ENCODE measurements around the gene METTL9. TPM values are rescaled to one million over a fixed set of nuclear protein-coding genes. Genes with fewer than 3 reads are reported as not detected.
A peak's percentile ranks its signal among the peaks of the same experiment; 100 is the strongest.
"Not testable (repeated sequence)": the region's sequence is repeated elsewhere in the genome, so short reads cannot be mapped to it uniquely, and the experiment has no call there.

The METTL9 gene
- total and polyA plus RNA-seq, 2 of the 13 experiments (the other 11 are each of a cell fraction or from before 2014, with no cell fraction given): 123 to 204 TPM

GRCh38 chr16:21570676-21571017, 28.7 kb upstream of the METTL9 start:
- Histone ChIP-seq H3K36me3 (replicated peaks in 1 of 2; ENCODE audit: control insufficient read depth in 1 of 2, insufficient read depth in 2 of 2, low read length in 2 of 2) (no peaks in the 10 kb centered on the region), H4K20me1 (ENCODE audit: insufficient read depth, low read length) (no peaks in the 10 kb centered on the region), H3K9ac (ENCODE audit: insufficient read depth, low read depth, low read length) (no peak overlapping the region), H3K27ac (ENCODE audit: extremely low read length, insufficient read depth, low read length) (no peak overlapping the region), H3K4me2 (ENCODE audit: low read depth, low read length) (no peak overlapping the region), H2AFZ (ENCODE audit: low read length) (no peak overlapping the region), H3K9me3 (ENCODE audit: low read length) (no peaks in the 10 kb centered on the region), H3K27me3 (ENCODE audit: control insufficient read depth in 1 of 2, insufficient read depth in 2 of 2, low read length in 2 of 2) (peaks cover 4 to 21% of the 10 kb centered on the region in 2 experiments; a peak in 4 of 5 replicates), H3K79me2 (ENCODE audit: insufficient read depth, low read length) (no peaks in the 10 kb centered on the region), H3K4me3 (replicated peaks in 1 of 3; ENCODE audit: insufficient read depth in 1 of 3, low read depth in 2 of 3, low read length in 3 of 3) (no peak overlapping the region), H3K4me1 (ENCODE audit: insufficient read depth, low read length) (peaks cover 9% of the 10 kb centered on the region)
- DNase-seq (ENCODE audit: low spot score) (no peak), FAIRE-seq (no peak), ATAC-seq (no peak)
- no TSS peak for BruUV-seq (replicated peaks)
- TF ChIP-seq MAFF (IDR thresholded peaks at IDR 0.05; ENCODE audit: low read depth, low read length) (0 out of 2 replicates have a peak, but pooled peaks have one; percentile 29), EHMT2 (IDR thresholded peaks at IDR 0.05; ENCODE audit: borderline replicate concordance, low read depth, low read length) (no peak), MAFK (conservative IDR thresholded peaks at IDR 0.05 in 1 of 2, IDR thresholded peaks at IDR 0.05 in 1 of 2; ENCODE audit: low read length in 2 of 2) (peak; percentile 58 to 65; a peak in 3 of 4 replicates), HOXA9 (CRISPR knock-in tag; IDR thresholded peaks at IDR 0.05; ENCODE audit: borderline replicate concordance) (no peak)
- TF ChIP-seq, protein P1, sequence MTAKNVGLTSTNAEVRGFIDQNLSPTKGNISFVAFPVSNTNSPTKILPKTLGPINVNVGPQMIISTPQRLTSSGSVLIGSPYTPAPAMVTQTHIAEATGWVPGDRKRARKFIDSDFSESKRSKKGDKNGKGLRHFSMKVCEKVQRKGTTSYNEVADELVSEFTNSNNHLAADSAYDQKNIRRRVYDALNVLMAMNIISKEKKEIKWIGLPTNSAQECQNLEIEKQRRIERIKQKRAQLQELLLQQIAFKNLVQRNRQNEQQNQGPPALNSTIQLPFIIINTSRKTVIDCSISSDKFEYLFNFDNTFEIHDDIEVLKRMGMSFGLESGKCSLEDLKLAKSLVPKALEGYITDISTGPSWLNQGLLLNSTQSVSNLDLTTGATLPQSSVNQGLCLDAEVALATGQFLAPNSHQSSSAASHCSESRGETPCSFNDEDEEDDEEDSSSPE (CRISPR knock-in tag; IDR thresholded peaks at IDR 0.05): no peak
- intact Hi-C loops (cut with micrococcal nuclease; ENCODE audit: unreplicated experiment): loop anchor here (10.0 kb wide), 1 partner anchor 1064 kb away; no protein-coding TSS in a partner anchor
- ChIA-PET CTCF (ENCODE audit: low intra/inter-chr PET ratio, low total read pairs) (no interaction called here), POLR2A (no interaction called here)
- WGBS (ENCODE audit: low lambda C conversion rate): 18% methylated on average over 4 of the region's 4 CpGs
- in situ Hi-C loops (cut with HindIII; ENCODE audit: extremely low pct_ligation_motif_present, low pct_unique_long_range_greater_than_20kb): loop anchor here (25.0 kb wide), 2 partner anchors 258 to 767 kb away; no protein-coding TSS in a partner anchor

DNA sequence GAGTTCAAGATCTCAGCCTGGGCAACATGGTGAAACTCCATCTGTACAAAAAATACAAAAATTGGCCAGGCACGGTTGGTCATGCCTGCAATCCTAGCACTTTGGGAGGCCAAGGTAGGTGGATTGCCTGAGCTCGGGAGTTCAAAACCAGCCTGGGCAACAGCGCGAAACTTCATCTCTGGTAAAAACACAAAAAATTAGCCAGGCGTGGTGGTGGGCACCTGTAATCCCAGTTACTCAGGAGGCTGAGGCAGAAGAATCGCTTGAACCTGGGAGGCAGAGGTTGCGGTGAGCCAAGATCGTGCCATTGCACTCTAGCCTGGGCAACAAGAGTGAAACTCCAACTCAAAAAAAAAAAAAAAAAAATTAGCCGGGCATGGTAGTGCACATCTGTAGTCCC, 25.9 kb upstream of the METTL9 start:
- BruUV-seq (replicated peaks); ATAC-seq: not testable (repeated sequence)
- WGBS (ENCODE audit: low lambda C conversion rate): 70% methylated on average over 9 of the region's 9 CpGs

More for the DNA sequence above, 25.9 kb upstream of the METTL9 start:
- H3K27ac ChIP-seq (ENCODE audit: extremely low read length, insufficient read depth, low read length); H3K9ac ChIP-seq (ENCODE audit: insufficient read depth, low read depth, low read length); H3K9me3 ChIP-seq (ENCODE audit: low read length); H3K4me2 ChIP-seq (ENCODE audit: low read depth, low read length); H2AFZ ChIP-seq (ENCODE audit: low read length); H3K4me3 ChIP-seq (replicated peaks in 1 of 3; ENCODE audit: insufficient read depth in 1 of 3, low read depth in 2 of 3, low read length in 3 of 3); H3K4me1 ChIP-seq (ENCODE audit: insufficient read depth, low read length); DNase-seq (ENCODE audit: low spot score); H3K36me3 ChIP-seq (replicated peaks in 1 of 2; ENCODE audit: control insufficient read depth in 1 of 2, insufficient read depth in 2 of 2, low read length in 2 of 2); H3K79me2 ChIP-seq (ENCODE audit: insufficient read depth, low read length); H4K20me1 ChIP-seq (ENCODE audit: insufficient read depth, low read length); FAIRE-seq; POLR2A ChIA-PET; CTCF ChIA-PET (ENCODE audit: low intra/inter-chr PET ratio, low total read pairs): not testable (repeated sequence)
- intact Hi-C loops (cut with micrococcal nuclease; ENCODE audit: unreplicated experiment) (loop anchor here (10.0 kb wide), 1 partner anchor 1061 kb away; no protein-coding TSS in a partner anchor), in situ Hi-C loops (cut with HindIII; ENCODE audit: extremely low pct_ligation_motif_present, low pct_unique_long_range_greater_than_20kb) (loop anchor here (25.0 kb wide), 2 partner anchors 261 to 764 kb away; no protein-coding TSS in a partner anchor)
- TF ChIP-seq TBX2 (CRISPR knock-in tag; IDR thresholded peaks at IDR 0.05; ENCODE audit: borderline replicate concordance): peak; percentile 4; the same call in 1 of the 2 replicates
- TF ChIP-seq SP2 (CRISPR knock-in tag; IDR thresholded peaks at IDR 0.05): peak; percentile 18; the same call in 1 of the 2 replicates
- H3K27me3 ChIP-seq (ENCODE audit: control insufficient read depth in 1 of 2, insufficient read depth in 2 of 2, low read length in 2 of 2): peaks cover 3 to 18% of the 10 kb centered on the region in 2 experiments

Measured in HepG2 (cell line).